GM12878 (cell line): ENCODE data around the gene SLU7. TPM values are rescaled to one million over a fixed set of nuclear protein-coding genes. Genes with fewer than 3 reads are reported as not detected.

Experiments
- CEBPB ChIP-seq, 2 experiments: fragments of 150-350 bp in 1 of 2; IDR thresholded peaks; 2 replicates each; pipeline ENCODE4 v1.6.1; 2012 to 2014; ENCODE audit warnings: low read depth in 2 of 2, low read length in 2 of 2, borderline replicate concordance in 1 of 2, inconsistent platforms in 1 of 2
- CREB1 ChIP-seq: IDR thresholded peaks from 2 replicates; pipeline ENCODE4 v1.6.1; 2012; ENCODE audit warnings: low read depth, mild to moderate bottlenecking, inconsistent platforms
- RAD51 ChIP-seq: fragments of 450-650 bp; IDR thresholded peaks from 2 replicates; pipeline ENCODE4 v1.6.1; 2016; ENCODE audit warnings: moderate library complexity, mild to moderate bottlenecking, inconsistent platforms
- TBL1XR1 ChIP-seq: IDR thresholded peaks from 2 replicates; pipeline ENCODE4 v1.6.1; 2012; ENCODE audit warnings: low read depth, low read length, improper control_type of control experiment
- polyA plus RNA-seq, 11 experiments: library from polyadenylated mRNA; depleted of rRNA in 4 of 11; unstranded in 6 of 11; stranded (reverse) in 5 of 11; fragments of >200 nt; fragmentation: Nextera tagmentation in 4 of 11; fragmentation: Illumina TruSeq in 1 of 11; extraction: Ambion mirVana in 4 of 11; extraction: Trizol in 1 of 11; gene quantifications; 1 replicate in 1 of 11; 2 replicates in 10 of 11; pipeline versions ENCODE4 v1.2.1 to v1.2.3, GENCODE V29; 2011 to 2016; ENCODE audit warnings: inconsistent platforms in 2 of 11, missing spikeins in 2 of 11, low read depth in 1 of 11
- total RNA-seq, 4 experiments: library from RNA; depleted of rRNA in 3 of 4; stranded (reverse); fragments of >200 nt in 3 of 4; fragmentation: Illumina TruSeq in 1 of 4; extraction: Trizol in 1 of 4; gene quantifications; 2 replicates each; pipeline versions ENCODE4 v1.2.1 to v1.2.3, GENCODE V29; 2013 to 2021
- TF ChIP-seq, protein P1 (sequence below): fragments of 450-650 bp; IDR thresholded peaks from 2 replicates; pipeline ENCODE4 v1.6.1; 2017; ENCODE audit warnings: mild to moderate bottlenecking, moderate library complexity
- TF ChIP-seq, protein P2 (sequence below): fragments of 450-650 bp; IDR thresholded peaks from 2 replicates; pipeline ENCODE4 v1.6.1; 2017; ENCODE audit warnings: mild to moderate bottlenecking, low read depth, inconsistent platforms; ENCODE audit not compliant: poor library complexity, severe bottlenecking

Gene SLU7
- total and polyA plus RNA-seq, 10 of the 15 experiments (the other 5 are each of a cell fraction or from before 2014, with no cell fraction given): 32.7 to 55.2 (median 46.6) TPM

DNA sequence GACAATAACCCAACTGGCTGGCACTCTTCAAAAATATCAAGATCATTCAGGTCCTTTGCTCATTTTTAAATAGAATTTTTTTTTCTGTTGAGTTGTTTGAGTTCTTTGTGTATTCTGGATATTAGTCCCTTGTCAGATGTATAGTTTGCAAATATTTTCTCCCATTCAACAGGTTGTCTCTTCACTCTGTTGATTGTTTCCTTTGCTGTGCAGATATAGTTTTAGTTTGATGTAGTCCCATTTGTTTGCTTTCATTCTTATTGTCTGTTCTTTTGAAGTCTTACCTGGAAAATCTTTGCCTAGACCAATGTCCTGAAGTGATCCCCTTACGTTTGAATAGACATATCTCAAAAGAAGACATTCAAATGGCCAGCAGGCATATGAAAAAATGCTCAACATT, 25.5 kb upstream of the SLU7 start (continued):
- TF ChIP-seq, protein P1, sequence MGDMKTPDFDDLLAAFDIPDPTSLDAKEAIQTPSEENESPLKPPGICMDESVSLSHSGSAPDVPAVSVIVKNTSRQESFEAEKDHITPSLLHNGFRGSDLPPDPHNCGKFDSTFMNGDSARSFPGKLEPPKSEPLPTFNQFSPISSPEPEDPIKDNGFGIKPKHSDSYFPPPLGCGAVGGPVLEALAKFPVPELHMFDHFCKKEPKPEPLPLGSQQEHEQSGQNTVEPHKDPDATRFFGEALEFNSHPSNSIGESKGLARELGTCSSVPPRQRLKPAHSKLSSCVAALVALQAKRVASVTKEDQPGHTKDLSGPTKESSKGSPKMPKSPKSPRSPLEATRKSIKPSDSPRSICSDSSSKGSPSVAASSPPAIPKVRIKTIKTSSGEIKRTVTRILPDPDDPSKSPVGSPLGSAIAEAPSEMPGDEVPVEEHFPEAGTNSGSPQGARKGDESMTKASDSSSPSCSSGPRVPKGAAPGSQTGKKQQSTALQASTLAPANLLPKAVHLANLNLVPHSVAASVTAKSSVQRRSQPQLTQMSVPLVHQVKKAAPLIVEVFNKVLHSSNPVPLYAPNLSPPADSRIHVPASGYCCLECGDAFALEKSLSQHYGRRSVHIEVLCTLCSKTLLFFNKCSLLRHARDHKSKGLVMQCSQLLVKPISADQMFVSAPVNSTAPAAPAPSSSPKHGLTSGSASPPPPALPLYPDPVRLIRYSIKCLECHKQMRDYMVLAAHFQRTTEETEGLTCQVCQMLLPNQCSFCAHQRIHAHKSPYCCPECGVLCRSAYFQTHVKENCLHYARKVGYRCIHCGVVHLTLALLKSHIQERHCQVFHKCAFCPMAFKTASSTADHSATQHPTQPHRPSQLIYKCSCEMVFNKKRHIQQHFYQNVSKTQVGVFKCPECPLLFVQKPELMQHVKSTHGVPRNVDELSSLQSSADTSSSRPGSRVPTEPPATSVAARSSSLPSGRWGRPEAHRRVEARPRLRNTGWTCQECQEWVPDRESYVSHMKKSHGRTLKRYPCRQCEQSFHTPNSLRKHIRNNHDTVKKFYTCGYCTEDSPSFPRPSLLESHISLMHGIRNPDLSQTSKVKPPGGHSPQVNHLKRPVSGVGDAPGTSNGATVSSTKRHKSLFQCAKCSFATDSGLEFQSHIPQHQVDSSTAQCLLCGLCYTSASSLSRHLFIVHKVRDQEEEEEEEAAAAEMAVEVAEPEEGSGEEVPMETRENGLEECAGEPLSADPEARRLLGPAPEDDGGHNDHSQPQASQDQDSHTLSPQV: no peak
- TF ChIP-seq CREB1 (no peak), RAD51 (no peak), TBL1XR1 (no peak), CEBPB (IDR thresholded peaks at IDR 0.05; ENCODE audit: borderline replicate concordance in 1 of 2, low read depth in 2 of 2, low read length in 2 of 2) (no peak)
- TF ChIP-seq, protein P2, sequence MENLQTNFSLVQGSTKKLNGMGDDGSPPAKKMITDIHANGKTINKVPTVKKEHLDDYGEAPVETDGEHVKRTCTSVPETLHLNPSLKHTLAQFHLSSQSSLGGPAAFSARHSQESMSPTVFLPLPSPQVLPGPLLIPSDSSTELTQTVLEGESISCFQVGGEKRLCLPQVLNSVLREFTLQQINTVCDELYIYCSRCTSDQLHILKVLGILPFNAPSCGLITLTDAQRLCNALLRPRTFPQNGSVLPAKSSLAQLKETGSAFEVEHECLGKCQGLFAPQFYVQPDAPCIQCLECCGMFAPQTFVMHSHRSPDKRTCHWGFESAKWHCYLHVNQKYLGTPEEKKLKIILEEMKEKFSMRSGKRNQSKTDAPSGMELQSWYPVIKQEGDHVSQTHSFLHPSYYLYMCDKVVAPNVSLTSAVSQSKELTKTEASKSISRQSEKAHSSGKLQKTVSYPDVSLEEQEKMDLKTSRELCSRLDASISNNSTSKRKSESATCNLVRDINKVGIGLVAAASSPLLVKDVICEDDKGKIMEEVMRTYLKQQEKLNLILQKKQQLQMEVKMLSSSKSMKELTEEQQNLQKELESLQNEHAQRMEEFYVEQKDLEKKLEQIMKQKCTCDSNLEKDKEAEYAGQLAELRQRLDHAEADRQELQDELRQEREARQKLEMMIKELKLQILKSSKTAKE: no peak
